OCI-LY1 (cell line): Measurements from ENCODE around the gene UBE2L6.

Source experiments
- H2AFZ ChIP-seq: fragments of 200-600 bp; sonication (generic), shearing (Covaris generic); 2 replicates; pipeline ENCODE4 v1.6.0; 2014; ENCODE audit warnings: antibody characterized with exemption, mild to moderate bottlenecking, low read length
- H3F3A ChIP-seq: fragments of 200-600 bp; sonication (generic), shearing (Covaris generic); 2 replicates; pipeline ENCODE4 v1.6.0; 2014; ENCODE audit warnings: mild to moderate bottlenecking, antibody characterized with exemption, low read length, moderate library complexity; ENCODE audit not compliant: insufficient read depth
- H3K27ac ChIP-seq: fragments of 200-600 bp; sonication (generic); 2 replicates; pipeline ENCODE4 v1.5.1; 2014; ENCODE audit warnings: low read length, mixed run types, mild to moderate bottlenecking, low read depth; ENCODE audit not compliant: poor library complexity, severe bottlenecking
- H3K27me3 ChIP-seq: fragments of 200-600 bp; sonication (generic); 2 replicates; pipeline ENCODE4 v1.6.0; 2014; ENCODE audit warnings: antibody characterized with exemption, mild to moderate bottlenecking, low read length, moderate library complexity; ENCODE audit not compliant: insufficient read depth
- H3K36me3 ChIP-seq: fragments of 200-600 bp; sonication (generic); 2 replicates; pipeline ENCODE4 v1.6.1; 2014; ENCODE audit warnings: mild to moderate bottlenecking, antibody characterized with exemption, low read length, moderate library complexity, mixed read lengths; ENCODE audit not compliant: insufficient read depth
- H3K4me1 ChIP-seq: fragments of 200-600 bp; sonication (generic); 2 replicates; pipeline ENCODE4 v1.5.1; 2014; ENCODE audit warnings: mild to moderate bottlenecking, low read length, moderate library complexity; ENCODE audit not compliant: insufficient read depth, severe bottlenecking
- H3K4me2 ChIP-seq: fragments of 200-600 bp; sonication (generic), shearing (Covaris generic); 2 replicates; pipeline ENCODE4 v1.6.1; 2014; ENCODE audit warnings: low read length
- H3K4me3 ChIP-seq: fragments of 200-600 bp; sonication (generic); 2 replicates; pipeline ENCODE4 v1.5.1; 2014; ENCODE audit warnings: low read length, low read depth, mild to moderate bottlenecking, mixed read lengths; ENCODE audit not compliant: poor library complexity, severe bottlenecking
- H3K79me2 ChIP-seq: fragments of 200-600 bp; shearing (Covaris generic); 2 replicates; pipeline ENCODE4 v1.6.1; 2016; ENCODE audit warnings: mixed run types, low read length, mixed read lengths; ENCODE audit not compliant: insufficient read depth
- H3K9ac ChIP-seq: fragments of 200-600 bp; sonication (generic), shearing (Covaris generic); 2 replicates; pipeline ENCODE4 v1.6.1; 2014; ENCODE audit warnings: mild to moderate bottlenecking, low read length, mixed read lengths
- H3K9me2 ChIP-seq: fragments of 200-600 bp; sonication (generic), shearing (Covaris generic); 2 replicates; pipeline ENCODE4 v1.6.1; 2014; ENCODE audit warnings: low read depth, mild to moderate bottlenecking, low read length, mixed read lengths
- H3K9me3 ChIP-seq: fragments of 200-600 bp; shearing (Covaris generic); 2 replicates; pipeline ENCODE4 v1.6.1; 2014; ENCODE audit warnings: low read length, mixed read lengths
- H4K20me1 ChIP-seq: fragments of 200-600 bp; sonication (generic), shearing (Covaris generic); 2 replicates; pipeline ENCODE4 v1.6.0; 2016; ENCODE audit warnings: mild to moderate bottlenecking, low read length; ENCODE audit not compliant: insufficient read depth
- CTCF ChIP-seq: fragments of 200-600 bp; sonication (generic), shearing (Covaris generic); IDR thresholded peaks from 2 replicates; pipeline ENCODE4 v1.5.1; 2017; ENCODE audit warnings: mild to moderate bottlenecking, antibody characterized with exemption, low read length, moderate library complexity, mixed read lengths
- EZH2 ChIP-seq: fragments of 200-600 bp; sonication (generic), shearing (Covaris generic); IDR thresholded peaks from 2 replicates; pipeline ENCODE4 v1.8.0; 2017; ENCODE audit warnings: borderline replicate concordance, mixed run types, mild to moderate bottlenecking, antibody characterized with exemption, low read length, moderate library complexity, mixed read lengths

The UBE2L6 gene

GRCh38 chr11:57530596-57531507 is 36.6 kb downstream of the UBE2L6 start, which contains the start of gene TIMM10:
TSS of gene TIMM10 (minus strand) at chr11:57530754. CDS start at chr11:57530189, 565 bp downstream.
- no peak for TF ChIP-seq EZH2
- TF ChIP-seq CTCF, result no peak
- Histone ChIP-seq H3K9me3 (no peaks in the 10 kb centered on the region), H4K20me1 (no peaks in the 10 kb centered on the region), H3K9ac (peak within 1 kb of the TSS; percentile 97), H3K27ac (peak within 1 kb of the TSS; percentile 59), H3K4me1 (peaks cover 22% of the 10 kb centered on the region), H3K36me3 (peaks cover 25% of the 10 kb centered on the region; the same call in 1 of the 2 replicates), H3K4me3 (peak within 1 kb of the TSS; percentile 92), H2AFZ (peak within 1 kb of the TSS; percentile 71), H3K79me2 (peaks cover 16% of the 10 kb centered on the region), H3F3A (no peaks in the 10 kb centered on the region), H3K4me2 (peak within 1 kb of the TSS; percentile 88), H3K27me3 (no peaks in the 10 kb centered on the region), H3K9me2 (no peaks in the 10 kb centered on the region)

GRCh38 chr11:57530215-57530595 is 37.3 kb downstream of the UBE2L6 start:
- Histone ChIP-seq H3K4me3 (peak overlapping the region; percentile 92), H3F3A (no peaks in the 10 kb centered on the region), H3K27me3 (no peaks in the 10 kb centered on the region), H2AFZ (no peak overlapping the region), H3K4me1 (peaks cover 22% of the 10 kb centered on the region), H4K20me1 (no peaks in the 10 kb centered on the region), H3K27ac (peak overlapping the region; percentile 59), H3K4me2 (peak overlapping the region; percentile 88), H3K79me2 (peaks cover 16% of the 10 kb centered on the region), H3K36me3 (peaks cover 27% of the 10 kb centered on the region; the same call in 1 of the 2 replicates), H3K9me3 (no peaks in the 10 kb centered on the region), H3K9me2 (no peaks in the 10 kb centered on the region), H3K9ac (peak overlapping the region; percentile 97)
- no peak for TF ChIP-seq EZH2
- no peak for TF ChIP-seq CTCF

GRCh38 chr11:57529012-57529411 is 38.5 kb downstream of the UBE2L6 start:
- no peak for TF ChIP-seq EZH2
- TF ChIP-seq CTCF, result no peak
- Histone ChIP-seq H3K27ac (no peak overlapping the region), H2AFZ (no peak overlapping the region), H3F3A (no peaks in the 10 kb centered on the region; the same call in 1 of the 2 replicates), H3K4me2 (peak overlapping the region; percentile 88), H3K4me3 (peak overlapping the region; percentile 92), H3K27me3 (no peaks in the 10 kb centered on the region), H3K9ac (peak overlapping the region; percentile 97), H3K9me3 (no peaks in the 10 kb centered on the region), H3K9me2 (no peaks in the 10 kb centered on the region), H3K4me1 (peaks cover 22% of the 10 kb centered on the region), H4K20me1 (no peaks in the 10 kb centered on the region), H3K79me2 (peaks cover 16% of the 10 kb centered on the region), H3K36me3 (peaks cover 35% of the 10 kb centered on the region)
